ENCODE data around the gene SPAG17.

GRCh38 chr1:118021668-118022067, 163.4 kb downstream of the SPAG17 start:
- TF ChIP-seq CTCF (conservative IDR thresholded peaks at IDR 0.05 in 1 of 2, IDR thresholded peaks at IDR 0.05 in 1 of 2; ENCODE audit: low read depth in 1 of 2, low read length in 2 of 2) (no peak), EZH2 (IDR thresholded peaks at IDR 0.05; ENCODE audit: low read length, missing control alignments) (no peak)
